ENCODE data around the gene DIAPH1.

The DIAPH1 gene

DNA sequence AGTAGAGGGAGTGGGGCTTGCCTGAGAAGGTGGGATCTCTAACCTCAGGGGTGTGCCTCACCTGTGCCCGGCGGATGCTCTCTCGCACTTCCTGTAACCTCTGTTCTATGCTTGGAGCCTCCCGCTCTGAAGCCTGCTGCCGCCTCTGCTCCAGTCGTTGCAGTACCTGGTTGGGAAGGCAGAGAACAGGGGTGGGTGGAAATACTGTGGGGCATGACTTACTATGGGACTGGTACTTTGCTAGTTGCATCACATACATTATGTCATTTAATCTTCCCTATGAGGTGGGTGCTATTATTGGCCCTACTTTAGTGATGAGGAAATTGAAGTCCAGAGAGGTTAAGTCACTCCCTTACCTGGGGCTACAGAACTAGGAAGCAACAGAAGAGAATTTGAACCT is 27.2 kb upstream of the DIAPH1 start:
- Histone ChIP-seq H3K4me3 (ENCODE audit: low read length) (no peak overlapping the region), H3F3A (ENCODE audit: control insufficient read depth, insufficient read depth) (peaks cover 9% of the 10 kb centered on the region), H4K20me1 (ENCODE audit: control insufficient read depth, insufficient read depth, low read depth, low read length) (no peaks in the 10 kb centered on the region), H3K9me3 (ENCODE audit: control insufficient read depth, insufficient read depth, low read length) (no peaks in the 10 kb centered on the region), H3K4me2 (ENCODE audit: low read length) (no peak overlapping the region), H3K79me2 (ENCODE audit: control insufficient read depth, low read length) (no peaks in the 10 kb centered on the region), H3K27ac (ENCODE audit: low read depth, low read length) (no peak overlapping the region), H3K9me2 (replicated peaks; ENCODE audit: control insufficient read depth, low read length) (no peaks in the 10 kb centered on the region), H3K27me3 (ENCODE audit: control insufficient read depth, low read length) (no peaks in the 10 kb centered on the region), H3K36me3 (ENCODE audit: control insufficient read depth, low read length) (peaks cover 11% of the 10 kb centered on the region; the same call in 1 of the 2 replicates), H3K4me1 (ENCODE audit: control insufficient read depth, low read length) (peaks cover 9% of the 10 kb centered on the region; the same call in 1 of the 2 replicates)
- no peak for TF ChIP-seq EZH2phosphoT487 (IDR thresholded peaks at IDR 0.05; ENCODE audit: borderline replicate concordance, low read length)
- TF ChIP-seq, protein P1, sequence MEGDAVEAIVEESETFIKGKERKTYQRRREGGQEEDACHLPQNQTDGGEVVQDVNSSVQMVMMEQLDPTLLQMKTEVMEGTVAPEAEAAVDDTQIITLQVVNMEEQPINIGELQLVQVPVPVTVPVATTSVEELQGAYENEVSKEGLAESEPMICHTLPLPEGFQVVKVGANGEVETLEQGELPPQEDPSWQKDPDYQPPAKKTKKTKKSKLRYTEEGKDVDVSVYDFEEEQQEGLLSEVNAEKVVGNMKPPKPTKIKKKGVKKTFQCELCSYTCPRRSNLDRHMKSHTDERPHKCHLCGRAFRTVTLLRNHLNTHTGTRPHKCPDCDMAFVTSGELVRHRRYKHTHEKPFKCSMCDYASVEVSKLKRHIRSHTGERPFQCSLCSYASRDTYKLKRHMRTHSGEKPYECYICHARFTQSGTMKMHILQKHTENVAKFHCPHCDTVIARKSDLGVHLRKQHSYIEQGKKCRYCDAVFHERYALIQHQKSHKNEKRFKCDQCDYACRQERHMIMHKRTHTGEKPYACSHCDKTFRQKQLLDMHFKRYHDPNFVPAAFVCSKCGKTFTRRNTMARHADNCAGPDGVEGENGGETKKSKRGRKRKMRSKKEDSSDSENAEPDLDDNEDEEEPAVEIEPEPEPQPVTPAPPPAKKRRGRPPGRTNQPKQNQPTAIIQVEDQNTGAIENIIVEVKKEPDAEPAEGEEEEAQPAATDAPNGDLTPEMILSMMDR (IDR thresholded peaks at IDR 0.05; ENCODE audit: low read depth, low read length, poor library complexity, severe bottlenecking) = no peak

DNA sequence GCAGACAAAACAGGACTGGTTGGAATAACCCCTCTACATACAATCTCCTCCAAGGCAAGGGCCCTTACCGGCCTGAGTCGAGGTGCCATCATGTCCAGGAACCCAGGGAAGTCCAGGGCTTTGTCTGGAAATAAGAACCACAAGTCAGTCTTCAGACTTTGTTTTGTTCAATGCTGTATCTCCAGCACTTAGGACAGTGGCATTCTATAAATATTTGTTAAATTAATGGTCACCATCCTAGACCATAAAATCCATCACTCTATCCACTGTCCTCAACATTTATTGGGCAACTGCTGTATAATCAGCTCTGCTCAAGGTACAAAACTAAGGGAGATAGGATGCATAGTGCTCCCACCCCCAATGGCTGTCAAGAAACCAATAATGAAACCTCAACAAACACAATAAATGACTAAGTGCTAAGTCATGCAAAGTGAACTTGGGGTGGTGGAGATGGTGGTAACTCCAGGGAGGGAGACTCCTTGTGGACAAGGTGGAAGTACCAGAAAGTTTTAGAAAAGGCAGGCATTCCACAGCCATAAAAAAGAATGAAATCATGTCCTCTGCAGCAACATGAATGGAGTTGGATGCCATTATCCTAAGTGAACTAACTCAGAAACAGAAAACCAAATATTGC is 23.0 kb upstream of the DIAPH1 start:
- no peak overlapping the region for H3K4me3 ChIP-seq (ENCODE audit: low read length)
- TF ChIP-seq, protein P1 (IDR thresholded peaks at IDR 0.05; ENCODE audit: low read depth, low read length, poor library complexity, severe bottlenecking) = no peak
- TF ChIP-seq EZH2phosphoT487 (IDR thresholded peaks at IDR 0.05; ENCODE audit: borderline replicate concordance, low read length) = no peak
- H3K27ac ChIP-seq (ENCODE audit: low read depth, low read length) = no peak overlapping the region
- H3K9me3 ChIP-seq (ENCODE audit: control insufficient read depth, insufficient read depth, low read length) = no peaks in the 10 kb centered on the region
- no peaks in the 10 kb centered on the region for H3K9me2 ChIP-seq (replicated peaks; ENCODE audit: control insufficient read depth, low read length)
- H3K4me2 ChIP-seq (ENCODE audit: low read length) = no peak overlapping the region
- H3F3A ChIP-seq (ENCODE audit: control insufficient read depth, insufficient read depth) = peaks cover 15% of the 10 kb centered on the region
- peaks cover 22% of the 10 kb centered on the region for H3K79me2 ChIP-seq (ENCODE audit: control insufficient read depth, low read length)
- peaks cover 40% of the 10 kb centered on the region for H3K36me3 ChIP-seq (ENCODE audit: control insufficient read depth, low read length)
- no peaks in the 10 kb centered on the region for H4K20me1 ChIP-seq (ENCODE audit: control insufficient read depth, insufficient read depth, low read depth, low read length)
- no peaks in the 10 kb centered on the region for H3K27me3 ChIP-seq (ENCODE audit: control insufficient read depth, low read length)
- H3K4me1 ChIP-seq (ENCODE audit: control insufficient read depth, low read length) = peaks cover 14% of the 10 kb centered on the region

DNA sequence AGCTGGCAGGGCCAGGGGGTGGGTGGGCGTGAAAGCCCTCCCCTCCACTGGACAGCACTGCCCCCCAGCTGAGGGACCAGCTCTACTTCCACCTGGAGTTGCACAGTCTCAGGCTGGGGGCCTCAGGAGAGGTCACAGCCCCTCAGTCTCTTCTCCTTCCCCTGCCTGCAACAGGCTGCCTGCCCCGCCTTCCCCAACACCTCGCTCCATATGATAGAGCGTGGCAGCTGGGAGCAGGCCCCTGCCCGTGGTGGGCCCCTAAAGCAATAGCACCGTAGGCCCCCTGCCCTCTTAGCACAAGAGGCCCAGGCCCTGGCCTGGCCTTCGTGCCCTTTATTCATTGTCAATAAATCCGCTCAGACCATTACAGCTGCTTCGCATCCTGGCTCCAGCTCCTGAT is 21.9 kb upstream of the DIAPH1 start:
- H3K79me2 ChIP-seq (ENCODE audit: control insufficient read depth, low read length) = peaks cover 32% of the 10 kb centered on the region
- H3K4me3 ChIP-seq (ENCODE audit: low read length) = no peak overlapping the region
- H4K20me1 ChIP-seq (ENCODE audit: control insufficient read depth, insufficient read depth, low read depth, low read length) = peaks cover 6% of the 10 kb centered on the region; the same call in 1 of the 2 replicates
- H3K9me2 ChIP-seq (replicated peaks; ENCODE audit: control insufficient read depth, low read length) = no peaks in the 10 kb centered on the region
- peaks cover 46% of the 10 kb centered on the region for H3K36me3 ChIP-seq (ENCODE audit: control insufficient read depth, low read length)
- no peak for TF ChIP-seq EZH2phosphoT487 (IDR thresholded peaks at IDR 0.05; ENCODE audit: borderline replicate concordance, low read length)
- TF ChIP-seq, protein P1 (IDR thresholded peaks at IDR 0.05; ENCODE audit: low read depth, low read length, poor library complexity, severe bottlenecking) = no peak
- H3K9me3 ChIP-seq (ENCODE audit: control insufficient read depth, insufficient read depth, low read length) = no peaks in the 10 kb centered on the region
- H3K27ac ChIP-seq (ENCODE audit: low read depth, low read length) = no peak overlapping the region
- peaks cover 18% of the 10 kb centered on the region for H3K4me1 ChIP-seq (ENCODE audit: control insufficient read depth, low read length)
- H3F3A ChIP-seq (ENCODE audit: control insufficient read depth, insufficient read depth) = peaks cover 15% of the 10 kb centered on the region
- H3K27me3 ChIP-seq (ENCODE audit: control insufficient read depth, low read length) = no peaks in the 10 kb centered on the region
- no peak overlapping the region for H3K4me2 ChIP-seq (ENCODE audit: low read length)

Data from DOHH2 (cell line).